Keratinocyte (primary cell): ENCODE data around the gene IRF8. TPM values are rescaled to one million over a fixed set of nuclear protein-coding genes. Genes with fewer than 3 reads are reported as not detected.

Source experiments
- DNase-seq: peaks from one replicate; pipeline ENCODE4 v3.0.0-alpha.2; 2011; ENCODE audit warnings: low read depth, missing footprints, low spot score
- FAIRE-seq: peaks from 2 replicates; lab custom pipeline; 2011; peaks lifted over from hg19 to GRCh38; lab: Jason Lieb, UNC
- H2AFZ ChIP-seq: 2 replicates; pipeline ENCODE4 v1.6.0; 2012; ENCODE audit warnings: low read length, control low read depth, inconsistent platforms; ENCODE audit not compliant: control insufficient read depth
- H3K27ac ChIP-seq: 2 replicates; pipeline ENCODE4 v1.5.1; 2011; ENCODE audit warnings: low read length; ENCODE audit not compliant: control insufficient read depth, insufficient read depth
- H3K27me3 ChIP-seq: 3 replicates; pipeline ENCODE4 v1.6.0; 2011; ENCODE audit warnings: low read length; ENCODE audit not compliant: control insufficient read depth, insufficient read depth; ENCODE audit errors: extremely low read depth
- H3K36me3 ChIP-seq, 2 experiments: 2 replicates in 1 of 2; 3 replicates in 1 of 2; pipeline ENCODE4 v1.5.1; 2011; ENCODE audit warnings: low read length in 2 of 2, mild to moderate bottlenecking in 1 of 2; ENCODE audit not compliant: control insufficient read depth in 2 of 2, insufficient read depth in 2 of 2; ENCODE audit errors: extremely low read depth in 1 of 2
- H3K4me1 ChIP-seq: 3 replicates; pipeline ENCODE4 v1.5.1; 2011; ENCODE audit warnings: low read length; ENCODE audit not compliant: control insufficient read depth, insufficient read depth; ENCODE audit errors: extremely low read depth
- H3K4me2 ChIP-seq: 3 replicates; pipeline ENCODE4 v1.6.0; 2011; ENCODE audit warnings: low read depth, low read length; ENCODE audit not compliant: control insufficient read depth, insufficient read depth; ENCODE audit errors: extremely low read depth
- H3K4me3 ChIP-seq, 3 experiments: fragments of 200-600 bp in 1 of 3; sonication (generic) in 1 of 3; 2 replicates in 2 of 3; 3 replicates in 1 of 3; pipeline ENCODE4 v1.5.1; 2011 to 2016; ENCODE audit warnings: low read length in 3 of 3, mild to moderate bottlenecking in 3 of 3, control low read depth in 2 of 3, inconsistent platforms in 1 of 3, low read depth in 1 of 3, mixed read lengths in 1 of 3, mixed run types in 1 of 3, moderate library complexity in 1 of 3; ENCODE audit not compliant: control insufficient read depth in 2 of 3, insufficient read depth in 2 of 3; ENCODE audit errors: extremely low read depth in 1 of 3
- H3K79me2 ChIP-seq: 2 replicates; pipeline ENCODE4 v1.6.0; 2012; ENCODE audit warnings: low read length; ENCODE audit not compliant: control insufficient read depth, insufficient read depth
- H3K9ac ChIP-seq: 3 replicates; pipeline ENCODE4 v1.6.0; 2011; ENCODE audit warnings: low read length; ENCODE audit not compliant: control insufficient read depth, insufficient read depth; ENCODE audit errors: extremely low read depth
- H3K9me1 ChIP-seq: 3 replicates; pipeline ENCODE4 v1.6.0; 2011; ENCODE audit warnings: low read length; ENCODE audit not compliant: control insufficient read depth, insufficient read depth; ENCODE audit errors: extremely low read depth
- H3K9me3 ChIP-seq: 2 replicates; pipeline ENCODE4 v1.5.1; 2012; ENCODE audit warnings: low read depth, low read length; ENCODE audit not compliant: control insufficient read depth
- H4K20me1 ChIP-seq: 3 replicates; pipeline ENCODE4 v1.6.0; 2011; ENCODE audit warnings: low read length; ENCODE audit not compliant: control insufficient read depth, insufficient read depth; ENCODE audit errors: extremely low read depth
- EZH2 ChIP-seq: IDR thresholded peaks from one replicate; pipeline ENCODE4 v1.6.1; 2012; ENCODE audit warnings: inconsistent platforms, mild to moderate bottlenecking, low read length, moderate library complexity
- dilution Hi-C: fragments of 300-500 bp; cut with MboI; formaldehyde crosslinking; loops from one replicate; pipeline ENCODE4 v1.7.0; 2020; ENCODE audit warnings: low sequenced_read_pairs; ENCODE audit not compliant: extremely low pct_ligation_motif_present
- polyA plus RNA-seq, 5 experiments: library from polyadenylated mRNA; depleted of rRNA in 3 of 5; stranded (reverse) in 3 of 5; stranded (forward) in 1 of 5; unstranded in 1 of 5; fragments of >200 nt; gene quantifications; 1 replicate in 1 of 5; 2 replicates in 3 of 5; 3 replicates in 1 of 5; pipeline versions ENCODE4 v1.2.1 to v1.2.3, GENCODE V29; 2011 to 2012; ENCODE audit warnings: missing spikeins in 2 of 5, low read depth in 1 of 5, low replicate concordance in 1 of 5
- TF ChIP-seq, protein P1 (sequence below), 3 experiments: IDR thresholded peaks in 1 of 3; conservative IDR thresholded peaks in 1 of 3; optimal IDR thresholded peaks in 1 of 3; 2 replicates in 2 of 3; 3 replicates in 1 of 3; pipeline versions ENCODE3 to v1.5.1; 2011; ENCODE audit warnings: low read length in 3 of 3, mild to moderate bottlenecking in 3 of 3, moderate library complexity in 2 of 3, control low read depth in 1 of 3, inconsistent platforms in 1 of 3; ENCODE audit not compliant: insufficient read depth in 2 of 3; ENCODE audit errors: extremely low read depth in 1 of 3

Gene IRF8
- polyA plus RNA-seq, 1 donor (not counting 4 experiments of a cell fraction or from before 2014, with no cell fraction given), result not detected

DNA sequence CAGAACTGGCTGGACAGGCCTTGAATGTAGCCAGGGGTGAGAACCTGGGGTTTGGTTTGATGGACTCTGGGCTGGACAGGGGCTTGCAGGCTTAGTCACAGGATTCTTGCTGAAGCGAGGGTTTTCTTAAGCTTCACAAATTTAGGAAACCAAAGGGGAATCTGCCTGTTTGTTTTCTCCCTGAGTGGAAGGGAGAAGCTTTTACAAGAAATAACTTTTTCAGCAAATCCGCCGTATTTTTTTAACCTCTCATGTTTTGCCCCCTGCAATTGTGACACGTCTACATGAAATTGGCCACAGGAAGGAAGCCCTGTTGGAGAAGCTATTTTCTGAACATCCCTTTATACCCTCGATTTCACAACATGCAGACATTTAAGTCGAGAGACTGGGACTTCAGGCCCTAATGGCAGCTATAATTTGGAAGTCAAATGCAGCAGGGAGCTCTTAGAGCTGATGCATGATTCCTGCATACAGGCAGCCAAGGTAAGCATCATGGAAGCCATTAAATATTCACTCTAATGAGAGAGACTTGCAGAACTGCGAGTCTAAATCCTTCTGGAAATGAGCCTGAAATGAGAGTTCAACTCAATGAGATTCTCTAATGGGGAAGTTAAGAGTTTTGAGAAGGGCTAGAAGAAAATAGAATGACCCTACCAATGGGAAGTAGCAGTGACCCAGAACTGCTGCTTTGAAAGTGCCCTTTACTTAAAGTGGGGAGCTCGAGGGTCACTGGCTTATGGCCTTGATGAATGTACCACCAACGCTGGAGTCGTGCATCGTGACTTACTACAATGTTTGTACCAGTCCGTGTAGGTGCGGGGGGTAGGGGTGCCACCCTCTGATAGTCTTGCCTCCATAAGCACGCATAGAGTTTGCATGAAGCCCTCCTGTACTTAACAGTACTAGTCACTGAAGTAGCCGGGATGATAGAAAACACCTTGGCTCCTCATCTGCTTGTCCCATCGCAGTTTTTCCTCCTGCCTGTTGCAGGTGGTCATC is 45.1 kb upstream of the IRF8 start:
- Histone ChIP-seq H3K4me3 (no peak overlapping the region), H3K9me1 (no peaks in the 10 kb centered on the region), H4K20me1 (no peaks in the 10 kb centered on the region), H3K9ac (no peak overlapping the region), H3K36me3 (no peaks in the 10 kb centered on the region), H3K9me3 (no peaks in the 10 kb centered on the region), H3K4me1 (no peaks in the 10 kb centered on the region), H2AFZ (no peak overlapping the region), H3K4me2 (no peak overlapping the region), H3K27ac (no peak overlapping the region), H3K27me3 (no peaks in the 10 kb centered on the region), H3K79me2 (no peaks in the 10 kb centered on the region)
- FAIRE-seq (no peak), DNase-seq (no peak)
- TF ChIP-seq, protein P1, sequence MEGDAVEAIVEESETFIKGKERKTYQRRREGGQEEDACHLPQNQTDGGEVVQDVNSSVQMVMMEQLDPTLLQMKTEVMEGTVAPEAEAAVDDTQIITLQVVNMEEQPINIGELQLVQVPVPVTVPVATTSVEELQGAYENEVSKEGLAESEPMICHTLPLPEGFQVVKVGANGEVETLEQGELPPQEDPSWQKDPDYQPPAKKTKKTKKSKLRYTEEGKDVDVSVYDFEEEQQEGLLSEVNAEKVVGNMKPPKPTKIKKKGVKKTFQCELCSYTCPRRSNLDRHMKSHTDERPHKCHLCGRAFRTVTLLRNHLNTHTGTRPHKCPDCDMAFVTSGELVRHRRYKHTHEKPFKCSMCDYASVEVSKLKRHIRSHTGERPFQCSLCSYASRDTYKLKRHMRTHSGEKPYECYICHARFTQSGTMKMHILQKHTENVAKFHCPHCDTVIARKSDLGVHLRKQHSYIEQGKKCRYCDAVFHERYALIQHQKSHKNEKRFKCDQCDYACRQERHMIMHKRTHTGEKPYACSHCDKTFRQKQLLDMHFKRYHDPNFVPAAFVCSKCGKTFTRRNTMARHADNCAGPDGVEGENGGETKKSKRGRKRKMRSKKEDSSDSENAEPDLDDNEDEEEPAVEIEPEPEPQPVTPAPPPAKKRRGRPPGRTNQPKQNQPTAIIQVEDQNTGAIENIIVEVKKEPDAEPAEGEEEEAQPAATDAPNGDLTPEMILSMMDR (optimal IDR thresholded peaks at IDR 0.05 in 1 of 3, IDR thresholded peaks at IDR 0.05 in 1 of 3, conservative IDR thresholded peaks at IDR 0.05 in 1 of 3; ENCODE audit: extremely low read depth in 1 of 3, insufficient read depth in 2 of 3, low read length in 3 of 3), result no peak
- no peak for TF ChIP-seq EZH2
- dilution Hi-C loops, result loop anchor here (10.0 kb wide), 1 partner anchor 81 kb away; no protein-coding TSS in a partner anchor

DNA sequence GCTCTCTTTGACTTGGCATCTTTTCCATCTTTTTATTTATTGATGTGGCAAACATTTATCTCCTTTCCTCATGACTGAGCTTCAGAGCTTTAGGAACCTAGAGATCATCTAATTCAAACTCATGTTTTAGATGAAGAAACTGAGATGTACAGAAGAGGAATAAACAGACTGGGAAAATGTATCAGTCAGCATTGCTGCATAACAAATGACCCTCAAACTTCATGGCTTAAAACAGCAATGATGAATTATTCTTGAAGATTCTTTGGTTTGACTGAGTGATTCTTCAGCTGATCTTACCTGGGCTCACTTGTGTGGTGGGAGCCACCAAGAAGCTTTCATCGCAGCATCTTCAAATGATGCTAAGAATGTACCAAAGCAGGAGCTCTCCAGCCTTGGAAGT is 44.0 kb upstream of the IRF8 start:
- Histone ChIP-seq H3K4me2 (no peak overlapping the region), H3K4me3 (no peak overlapping the region), H3K9ac (no peak overlapping the region), H3K36me3 (no peaks in the 10 kb centered on the region), H3K27ac (no peak overlapping the region), H3K9me1 (no peaks in the 10 kb centered on the region), H3K79me2 (no peaks in the 10 kb centered on the region), H4K20me1 (no peaks in the 10 kb centered on the region), H3K9me3 (no peaks in the 10 kb centered on the region), H3K4me1 (no peaks in the 10 kb centered on the region), H2AFZ (no peak overlapping the region), H3K27me3 (no peaks in the 10 kb centered on the region)
- dilution Hi-C loops, result loop anchor here (10.0 kb wide), 1 partner anchor 80 kb away; no protein-coding TSS in a partner anchor
- DNase-seq, result no peak
- TF ChIP-seq EZH2, result no peak
- TF ChIP-seq, protein P1 (optimal IDR thresholded peaks at IDR 0.05 in 1 of 3, IDR thresholded peaks at IDR 0.05 in 1 of 3, conservative IDR thresholded peaks at IDR 0.05 in 1 of 3; ENCODE audit: extremely low read depth in 1 of 3, insufficient read depth in 2 of 3, low read length in 3 of 3), result no peak
- no peak for FAIRE-seq
